HEK293 (cell line): ENCODE measurements around the gene EPDR1.

Experiments used
- CTCF ChIA-PET: fragments of 350-600 bp; formaldehyde crosslinking; extraction: SDS; loops from one replicate; lab custom pipeline; 2021; ENCODE audit warnings: antibody characterized with exemption; lab: Yijun Ruan, JAX
- POLR2A ChIA-PET: fragments of 300-600 bp; formaldehyde crosslinking; extraction: SDS; loops from one replicate; lab custom pipeline; 2020; ENCODE audit warnings: antibody characterized with exemption, inconsistent platforms; lab: Yijun Ruan, JAX
- H3K27ac ChIP-seq: fragments of 200-500 bp; sonication (Bioruptor generic); 2 replicates; pipeline ENCODE4 v1.5.1; 2014; ENCODE audit warnings: low read depth, low read length, control low read depth, inconsistent platforms; ENCODE audit errors: extremely low read depth
- H3K36me3 ChIP-seq, 2 experiments: fragments of 200-500 bp in 1 of 2; sonication (Bioruptor generic) in 1 of 2; 1 replicate in 1 of 2; 2 replicates in 1 of 2; pipeline ENCODE4 v1.5.1; 2014 to 2017; ENCODE audit warnings: inconsistent platforms in 2 of 2, low read length in 2 of 2; ENCODE audit not compliant: control insufficient read depth in 2 of 2, insufficient read depth in 1 of 2
- H3K4me1 ChIP-seq: fragments of 200-500 bp; sonication (Bioruptor generic); 2 replicates; pipeline ENCODE4 v1.5.1; 2014; ENCODE audit warnings: mild to moderate bottlenecking, low read length, inconsistent platforms; ENCODE audit not compliant: control insufficient read depth, insufficient read depth
- H3K4me3 ChIP-seq: 2 replicates; pipeline ENCODE4 v1.5.1; 2011; ENCODE audit warnings: low read depth, mild to moderate bottlenecking, control low read depth, low read length, moderate library complexity
- H3K9me3 ChIP-seq: fragments of 200-500 bp; sonication (Bioruptor generic); 2 replicates; pipeline ENCODE4 v1.5.1; 2014; ENCODE audit warnings: low read depth, low read length, inconsistent platforms; ENCODE audit not compliant: control insufficient read depth, insufficient read depth
- FEZF1 ChIP-seq: fragments of 450-650 bp; formaldehyde crosslinking; IDR thresholded peaks from 2 replicates; pipeline ENCODE4 v1.5.1; 2016; ENCODE audit warnings: missing biosample characterization, missing genetic modification characterization
- GLIS2 ChIP-seq: fragments of 450-650 bp; formaldehyde crosslinking; IDR thresholded peaks from 2 replicates; pipeline ENCODE4 v1.5.1; 2016; ENCODE audit warnings: missing biosample characterization, missing genetic modification characterization
- HOXA7 ChIP-seq: sonication (generic); formaldehyde crosslinking; IDR thresholded peaks from 2 replicates; pipeline ENCODE4 v1.8.1; 2022; ENCODE audit warnings: missing genetic modification reagents, borderline replicate concordance
- KLF10 ChIP-seq: fragments of 450-650 bp; IDR thresholded peaks from 2 replicates; pipeline ENCODE4 v1.5.1; 2018; ENCODE audit warnings: missing biosample characterization, mild to moderate bottlenecking, missing genetic modification characterization
- OVOL3 ChIP-seq: fragments of 450-650 bp; formaldehyde crosslinking; IDR thresholded peaks from 2 replicates; pipeline ENCODE4 v1.5.1; 2016; ENCODE audit warnings: missing biosample characterization, missing genetic modification characterization
- PBX3 ChIP-seq: sonication (generic); formaldehyde crosslinking; IDR thresholded peaks from 2 replicates; pipeline ENCODE4 v1.8.1; 2022; ENCODE audit warnings: mild to moderate bottlenecking, moderate library complexity, missing genetic modification reagents
- PRDM6 ChIP-seq: fragments of 450-650 bp; formaldehyde crosslinking; IDR thresholded peaks from 2 replicates; pipeline ENCODE4 v1.5.1; 2017; ENCODE audit warnings: missing biosample characterization, missing genetic modification characterization
- ZBTB44 ChIP-seq: fragments of 450-650 bp; IDR thresholded peaks from 2 replicates; pipeline ENCODE4 v1.5.1; 2018; ENCODE audit warnings: missing biosample characterization, mild to moderate bottlenecking, missing genetic modification characterization
- ZNF114 ChIP-seq: fragments of 450-650 bp; formaldehyde crosslinking; IDR thresholded peaks from 2 replicates; pipeline ENCODE4 v1.5.0; 2017; ENCODE audit warnings: missing biosample characterization, missing genetic modification characterization
- ZNF169 ChIP-seq: fragments of 450-650 bp; formaldehyde crosslinking; IDR thresholded peaks from 2 replicates; pipeline ENCODE4 v1.5.1; 2016; ENCODE audit warnings: missing biosample characterization, missing genetic modification characterization
- ZNF174 ChIP-seq: fragments of 450-650 bp; formaldehyde crosslinking; IDR thresholded peaks from 2 replicates; pipeline ENCODE4 v1.5.0; 2017; ENCODE audit warnings: missing biosample characterization, mild to moderate bottlenecking, missing genetic modification characterization
- ZNF2 ChIP-seq: fragments of 450-650 bp; formaldehyde crosslinking; IDR thresholded peaks from 2 replicates; pipeline ENCODE4 v1.5.1; 2016; ENCODE audit warnings: missing biosample characterization, missing genetic modification characterization
- ZNF211 ChIP-seq: fragments of 450-650 bp; formaldehyde crosslinking; IDR thresholded peaks from 2 replicates; pipeline ENCODE4 v1.5.1; 2016; ENCODE audit warnings: low read depth, missing biosample characterization, missing genetic modification characterization
- ZNF23 ChIP-seq: fragments of 450-650 bp; formaldehyde crosslinking; IDR thresholded peaks from 2 replicates; pipeline ENCODE4 v1.5.1; 2016; ENCODE audit warnings: missing biosample characterization, missing genetic modification characterization, borderline replicate concordance
- ZNF280C ChIP-seq: fragments of 450-650 bp; formaldehyde crosslinking; IDR thresholded peaks from 2 replicates; pipeline ENCODE4 v1.5.1; 2016; ENCODE audit warnings: missing biosample characterization, missing genetic modification characterization
- ZNF341 ChIP-seq: fragments of 450-650 bp; formaldehyde crosslinking; IDR thresholded peaks from 2 replicates; pipeline ENCODE4; 2016; ENCODE audit warnings: low read depth, missing biosample characterization, missing genetic modification characterization
- ZNF354C ChIP-seq: fragments of 450-650 bp; formaldehyde crosslinking; IDR thresholded peaks from 2 replicates; pipeline ENCODE4 v1.5.1; 2016; ENCODE audit warnings: missing biosample characterization, missing genetic modification characterization, low read depth, borderline replicate concordance
- ZNF423 ChIP-seq: fragments of 450-650 bp; formaldehyde crosslinking; IDR thresholded peaks from 2 replicates; pipeline ENCODE4 v1.5.1; 2016; ENCODE audit warnings: missing biosample characterization, missing genetic modification characterization
- ZNF48 ChIP-seq: fragments of 450-650 bp; formaldehyde crosslinking; IDR thresholded peaks from 2 replicates; pipeline ENCODE4 v1.5.1; 2016; ENCODE audit warnings: missing biosample characterization, missing genetic modification characterization
- ZNF544 ChIP-seq: fragments of 450-650 bp; formaldehyde crosslinking; IDR thresholded peaks from 2 replicates; pipeline ENCODE4 v1.5.0; 2017; ENCODE audit warnings: missing biosample characterization, missing genetic modification characterization
- ZNF561 ChIP-seq: fragments of 450-650 bp; IDR thresholded peaks from 2 replicates; pipeline ENCODE4 v1.5.1; 2018; ENCODE audit warnings: missing biosample characterization, missing genetic modification characterization, borderline replicate concordance
- ZNF596 ChIP-seq: fragments of 450-650 bp; IDR thresholded peaks from 2 replicates; pipeline ENCODE4 v1.5.0; 2018; ENCODE audit warnings: missing biosample characterization, mild to moderate bottlenecking, missing genetic modification characterization, moderate library complexity
- ZNF660 ChIP-seq: fragments of 450-650 bp; IDR thresholded peaks from 2 replicates; pipeline ENCODE4 v1.5.1; 2018; ENCODE audit warnings: missing biosample characterization, mild to moderate bottlenecking, missing genetic modification characterization
- ZNF701 ChIP-seq: fragments of 450-650 bp; formaldehyde crosslinking; IDR thresholded peaks from 2 replicates; pipeline ENCODE4 v1.5.1; 2016; ENCODE audit warnings: missing biosample characterization, missing genetic modification characterization
- ZNF785 ChIP-seq: fragments of 450-650 bp; formaldehyde crosslinking; IDR thresholded peaks from 2 replicates; pipeline ENCODE4 v1.5.1; 2016; ENCODE audit warnings: missing biosample characterization, missing genetic modification characterization
- ZSCAN16 ChIP-seq: fragments of 450-650 bp; formaldehyde crosslinking; IDR thresholded peaks from 2 replicates; pipeline ENCODE4 v1.5.1; 2016; ENCODE audit warnings: missing biosample characterization, missing genetic modification characterization
- ZSCAN30 ChIP-seq: fragments of 450-650 bp; IDR thresholded peaks from 2 replicates; pipeline ENCODE4 v1.5.1; 2018; ENCODE audit warnings: missing biosample characterization, mild to moderate bottlenecking, missing genetic modification characterization, moderate library complexity
- TF ChIP-seq, protein P1 (sequence below): fragments of 450-650 bp; formaldehyde crosslinking; IDR thresholded peaks from 2 replicates; pipeline ENCODE4 v1.5.1; 2016; ENCODE audit warnings: missing biosample characterization, missing genetic modification characterization
- TF ChIP-seq, protein P2 (sequence below): fragments of 450-650 bp; formaldehyde crosslinking; IDR thresholded peaks from 2 replicates; pipeline ENCODE4 v1.5.1; 2017; ENCODE audit warnings: missing biosample characterization, missing genetic modification characterization

Gene EPDR1

GRCh38 chr7:37915438-37915837 lies 5.0 kb upstream of the EPDR1 start:
- H3K36me3 ChIP-seq = no peaks in the 10 kb centered on the region
- peaks cover 3% of the 10 kb centered on the region; the same call in 1 of the 2 replicates for H3K4me1 ChIP-seq
- H3K4me3 ChIP-seq = no peak overlapping the region
- no peak overlapping the region for H3K27ac ChIP-seq
- CTCF ChIA-PET = interaction anchor here (0.8 to 1.2 kb wide), 3 partner anchors 13 to 20 kb away, joined by 3 to 4 read pairs (median 3); no protein-coding TSS in a partner anchor
- POLR2A ChIA-PET = no interaction called here
- H3K9me3 ChIP-seq = no peaks in the 10 kb centered on the region
- no peak for TF ChIP-seq GLIS2 (tag by site-specific recombination)
- TF ChIP-seq ZBTB44 = 0 out of 2 replicates have a peak, but pooled peaks have one; percentile 16
- no peak for TF ChIP-seq ZSCAN16
- TF ChIP-seq ZNF561 (tag by site-specific recombination) = peak; percentile 37; the same call in 1 of the 2 replicates
- TF ChIP-seq KLF10 (tag by site-specific recombination) = 0 out of 2 replicates have a peak, but pooled peaks have one; percentile 38
- no peak for TF ChIP-seq ZNF211 (tag by site-specific recombination)
- TF ChIP-seq, protein P1, sequence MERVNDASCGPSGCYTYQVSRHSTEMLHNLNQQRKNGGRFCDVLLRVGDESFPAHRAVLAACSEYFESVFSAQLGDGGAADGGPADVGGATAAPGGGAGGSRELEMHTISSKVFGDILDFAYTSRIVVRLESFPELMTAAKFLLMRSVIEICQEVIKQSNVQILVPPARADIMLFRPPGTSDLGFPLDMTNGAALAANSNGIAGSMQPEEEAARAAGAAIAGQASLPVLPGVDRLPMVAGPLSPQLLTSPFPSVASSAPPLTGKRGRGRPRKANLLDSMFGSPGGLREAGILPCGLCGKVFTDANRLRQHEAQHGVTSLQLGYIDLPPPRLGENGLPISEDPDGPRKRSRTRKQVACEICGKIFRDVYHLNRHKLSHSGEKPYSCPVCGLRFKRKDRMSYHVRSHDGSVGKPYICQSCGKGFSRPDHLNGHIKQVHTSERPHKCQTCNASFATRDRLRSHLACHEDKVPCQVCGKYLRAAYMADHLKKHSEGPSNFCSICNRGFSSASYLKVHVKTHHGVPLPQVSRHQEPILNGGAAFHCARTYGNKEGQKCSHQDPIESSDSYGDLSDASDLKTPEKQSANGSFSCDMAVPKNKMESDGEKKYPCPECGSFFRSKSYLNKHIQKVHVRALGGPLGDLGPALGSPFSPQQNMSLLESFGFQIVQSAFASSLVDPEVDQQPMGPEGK (tag by site-specific recombination) = no peak
- no peak for TF ChIP-seq ZNF2 (tag by site-specific recombination)
- no peak for TF ChIP-seq OVOL3 (tag by site-specific recombination)
- TF ChIP-seq PRDM6 (tag by site-specific recombination) = peak; percentile 84
- no peak for TF ChIP-seq ZNF596
- peak; percentile 10; the same call in 1 of the 2 replicates for TF ChIP-seq FEZF1 (tag by site-specific recombination)
- TF ChIP-seq ZNF423 (tag by site-specific recombination) = no peak
- peak; percentile 71; the same call in 1 of the 2 replicates for TF ChIP-seq ZNF660
- no peak for TF ChIP-seq ZNF23
- TF ChIP-seq ZNF169 = no peak
- TF ChIP-seq HOXA7 (CRISPR knock-in tag) = no peak
- TF ChIP-seq ZNF785 (tag by site-specific recombination) = no peak
- TF ChIP-seq ZSCAN30 (tag by site-specific recombination) = no peak
- no peak for TF ChIP-seq ZNF114 (tag by site-specific recombination)
- no peak for TF ChIP-seq ZNF341
- TF ChIP-seq ZNF354C (tag by site-specific recombination) = no peak
- TF ChIP-seq, protein P2, sequence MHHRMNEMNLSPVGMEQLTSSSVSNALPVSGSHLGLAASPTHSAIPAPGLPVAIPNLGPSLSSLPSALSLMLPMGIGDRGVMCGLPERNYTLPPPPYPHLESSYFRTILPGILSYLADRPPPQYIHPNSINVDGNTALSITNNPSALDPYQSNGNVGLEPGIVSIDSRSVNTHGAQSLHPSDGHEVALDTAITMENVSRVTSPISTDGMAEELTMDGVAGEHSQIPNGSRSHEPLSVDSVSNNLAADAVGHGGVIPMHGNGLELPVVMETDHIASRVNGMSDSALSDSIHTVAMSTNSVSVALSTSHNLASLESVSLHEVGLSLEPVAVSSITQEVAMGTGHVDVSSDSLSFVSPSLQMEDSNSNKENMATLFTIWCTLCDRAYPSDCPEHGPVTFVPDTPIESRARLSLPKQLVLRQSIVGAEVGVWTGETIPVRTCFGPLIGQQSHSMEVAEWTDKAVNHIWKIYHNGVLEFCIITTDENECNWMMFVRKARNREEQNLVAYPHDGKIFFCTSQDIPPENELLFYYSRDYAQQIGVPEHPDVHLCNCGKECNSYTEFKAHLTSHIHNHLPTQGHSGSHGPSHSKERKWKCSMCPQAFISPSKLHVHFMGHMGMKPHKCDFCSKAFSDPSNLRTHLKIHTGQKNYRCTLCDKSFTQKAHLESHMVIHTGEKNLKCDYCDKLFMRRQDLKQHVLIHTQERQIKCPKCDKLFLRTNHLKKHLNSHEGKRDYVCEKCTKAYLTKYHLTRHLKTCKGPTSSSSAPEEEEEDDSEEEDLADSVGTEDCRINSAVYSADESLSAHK (tag by site-specific recombination) = no peak
- TF ChIP-seq ZNF701 (tag by site-specific recombination) = no peak
- no peak for TF ChIP-seq ZNF280C (tag by site-specific recombination)
- TF ChIP-seq ZNF544 (tag by site-specific recombination) = no peak
- no peak for TF ChIP-seq PBX3 (CRISPR knock-in tag)
- no peak for TF ChIP-seq ZNF174
- TF ChIP-seq ZNF48 = no peak
